ENCODE results near the gene RHBDL3.
"Not testable (repeated sequence)": the region's sequence is repeated elsewhere in the genome, so short reads cannot be mapped to it uniquely, and the experiment has no call there.

The RHBDL3 gene, protein sequence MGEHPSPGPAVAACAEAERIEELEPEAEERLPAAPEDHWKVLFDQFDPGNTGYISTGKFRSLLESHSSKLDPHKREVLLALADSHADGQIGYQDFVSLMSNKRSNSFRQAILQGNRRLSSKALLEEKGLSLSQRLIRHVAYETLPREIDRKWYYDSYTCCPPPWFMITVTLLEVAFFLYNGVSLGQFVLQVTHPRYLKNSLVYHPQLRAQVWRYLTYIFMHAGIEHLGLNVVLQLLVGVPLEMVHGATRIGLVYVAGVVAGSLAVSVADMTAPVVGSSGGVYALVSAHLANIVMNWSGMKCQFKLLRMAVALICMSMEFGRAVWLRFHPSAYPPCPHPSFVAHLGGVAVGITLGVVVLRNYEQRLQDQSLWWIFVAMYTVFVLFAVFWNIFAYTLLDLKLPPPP

DNA sequence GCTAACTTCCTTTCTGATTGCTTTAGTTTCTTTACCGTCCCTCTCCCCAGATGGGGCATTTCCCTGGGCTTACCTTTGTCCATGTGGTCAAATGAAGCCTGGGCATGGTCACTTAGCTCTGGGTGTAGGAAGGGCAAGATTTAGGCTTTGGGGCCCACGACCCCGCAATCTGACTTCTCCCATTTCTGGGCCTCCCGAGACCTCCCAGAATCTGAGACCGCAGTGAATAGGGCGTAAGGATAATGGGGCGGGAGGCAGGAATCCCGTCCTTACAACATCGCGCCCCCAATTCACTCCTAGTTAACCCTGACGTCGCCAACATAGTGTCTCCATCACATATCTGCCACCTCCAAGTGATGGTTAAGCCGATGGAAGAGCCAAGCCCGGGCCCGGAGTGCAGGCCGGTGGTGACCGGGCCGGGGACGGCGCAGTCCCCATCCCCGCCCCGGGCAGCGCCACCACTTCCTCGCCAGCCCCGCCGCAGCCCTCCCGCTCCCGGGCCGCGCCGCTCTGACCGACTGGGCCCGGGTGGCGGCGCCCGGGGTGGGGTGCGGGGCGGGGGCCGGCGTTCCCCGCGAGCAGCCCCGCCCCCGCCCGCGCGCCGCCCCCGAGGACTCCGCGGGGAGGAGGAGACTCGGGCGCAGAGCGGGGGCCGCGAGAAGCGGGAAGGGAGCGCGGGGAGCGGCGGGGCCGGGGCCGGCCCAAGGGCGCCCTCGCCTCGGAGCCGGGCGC lies at the start of gene RHBDL3:
TSS of gene RHBDL3 (plus strand) at position 641 of the 732 bp plus-strand sequence. CDS start 358 bp downstream, outside the sequence.
- DNase-seq (ENCODE audit: low read depth), result no peak

DNA sequence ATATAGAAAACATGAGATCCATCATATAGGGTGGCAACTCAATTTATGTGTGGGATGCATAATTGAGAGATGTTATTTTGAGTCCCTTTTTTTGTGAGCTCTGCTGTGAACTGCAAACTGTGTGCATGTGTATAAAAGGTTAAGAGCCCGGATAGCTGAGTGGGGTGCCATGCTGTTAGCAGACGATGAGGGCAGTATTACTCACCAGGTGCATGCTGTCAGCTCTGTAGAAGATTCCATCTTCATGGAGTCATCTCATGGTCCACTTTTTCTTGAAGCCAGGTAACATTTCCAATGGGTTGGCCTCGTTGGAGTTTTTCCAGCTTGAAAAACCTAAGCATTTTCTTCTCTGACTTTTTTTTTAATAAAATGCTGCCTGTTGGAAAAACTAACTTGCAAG lies 43.0 kb upstream of the RHBDL3 start:
- no peak for DNase-seq (ENCODE audit: low read depth)

GRCh38 chr17:32223703-32224102 lies 41.9 kb upstream of the RHBDL3 start:
- no peak for DNase-seq (ENCODE audit: low read depth)

DNA sequence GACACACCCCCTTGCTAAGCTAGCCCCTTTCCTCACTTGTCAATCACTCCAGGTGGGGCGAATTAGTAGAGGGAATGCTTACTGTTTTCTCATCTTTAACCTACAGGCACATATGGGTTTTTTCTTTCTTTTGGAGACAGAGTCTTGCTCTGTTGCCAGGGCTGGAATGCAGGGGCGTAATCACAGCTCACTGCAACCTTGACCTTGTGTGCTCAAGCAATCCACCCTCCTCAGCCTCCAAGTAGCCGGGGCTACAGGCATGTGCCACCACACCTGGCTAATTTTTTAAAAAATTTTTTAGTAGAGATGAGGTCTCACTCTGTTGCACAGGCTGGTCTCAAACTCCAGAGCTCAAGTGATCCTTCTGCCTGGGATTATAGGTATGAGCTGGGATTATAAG lies 38.7 kb upstream of the RHBDL3 start:
- no peak for DNase-seq (ENCODE audit: low read depth)

DNA sequence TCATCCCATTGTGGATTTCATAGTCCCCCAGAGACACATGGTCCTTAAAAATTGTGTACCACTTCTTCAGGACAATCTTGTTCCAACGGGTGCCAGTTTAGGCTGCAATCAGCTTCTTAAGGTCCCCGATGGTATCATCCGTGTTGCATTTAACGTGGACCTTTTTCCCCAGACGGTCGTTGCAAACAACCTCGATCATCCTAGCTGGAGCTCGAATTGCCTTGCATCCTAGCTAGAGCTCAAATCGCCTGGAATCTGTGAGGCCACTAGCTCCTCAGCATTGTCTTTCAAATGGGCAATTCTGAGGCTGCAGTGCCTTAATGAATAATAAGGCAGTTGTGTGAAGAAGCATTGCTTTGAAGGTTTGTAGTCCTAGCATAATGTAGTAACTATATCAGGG lies 37.7 kb upstream of the RHBDL3 start:
- DNase-seq (ENCODE audit: low read depth), result no peak

- no peak for DNase-seq (ENCODE audit: low read depth)
Observed at GRCh38 chr17:32235588-32235987, 30.0 kb upstream of the RHBDL3 start.

DNA sequence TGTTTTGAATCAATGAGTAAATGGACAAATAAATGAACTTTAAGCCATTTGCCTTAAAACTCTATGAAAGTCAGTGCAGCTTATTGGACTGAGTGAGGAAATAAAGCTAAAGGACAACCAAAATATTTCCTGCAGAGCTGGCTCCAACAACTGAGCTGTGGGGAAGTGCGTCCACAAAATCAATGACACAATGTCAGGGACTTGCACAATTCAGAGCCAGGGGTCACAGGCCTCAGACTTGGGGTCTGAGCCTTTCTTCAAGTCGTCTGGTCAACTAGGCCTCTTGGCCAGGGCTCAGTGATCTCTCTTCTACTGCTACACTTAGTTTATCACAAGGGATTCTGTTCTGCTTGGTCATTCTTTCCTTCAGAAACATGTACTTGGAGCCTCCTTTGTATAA lies 26.2 kb upstream of the RHBDL3 start:
- DNase-seq (ENCODE audit: low read depth), result no peak

DNA sequence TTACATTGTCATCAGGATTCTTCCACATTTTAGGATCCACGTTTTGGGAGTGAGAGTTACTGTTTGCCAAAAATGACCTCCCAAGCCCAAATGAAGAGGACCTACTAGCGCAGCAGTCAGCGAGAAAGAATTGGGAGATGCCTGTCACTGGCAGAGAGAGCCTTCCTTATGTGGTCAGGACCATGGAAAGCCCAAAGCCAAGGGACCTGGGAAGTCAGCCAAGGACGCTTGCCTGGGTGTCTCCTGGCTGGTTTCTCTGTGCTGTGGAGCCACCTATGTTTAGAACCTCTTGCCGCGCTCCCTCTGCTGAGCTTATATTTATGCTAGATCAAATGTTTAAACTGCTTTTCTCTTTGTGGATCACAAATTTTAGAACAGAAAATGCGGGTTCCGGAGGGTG lies 24.9 kb upstream of the RHBDL3 start:
- no peak for DNase-seq (ENCODE audit: low read depth)

- DNase-seq (ENCODE audit: low read depth), result no peak
Observed at GRCh38 chr17:32241640-32242039, 24.0 kb upstream of the RHBDL3 start.

- no peak for DNase-seq (ENCODE audit: low read depth)
Observed at GRCh38 chr17:32249475-32249874, 16.2 kb upstream of the RHBDL3 start.

DNA sequence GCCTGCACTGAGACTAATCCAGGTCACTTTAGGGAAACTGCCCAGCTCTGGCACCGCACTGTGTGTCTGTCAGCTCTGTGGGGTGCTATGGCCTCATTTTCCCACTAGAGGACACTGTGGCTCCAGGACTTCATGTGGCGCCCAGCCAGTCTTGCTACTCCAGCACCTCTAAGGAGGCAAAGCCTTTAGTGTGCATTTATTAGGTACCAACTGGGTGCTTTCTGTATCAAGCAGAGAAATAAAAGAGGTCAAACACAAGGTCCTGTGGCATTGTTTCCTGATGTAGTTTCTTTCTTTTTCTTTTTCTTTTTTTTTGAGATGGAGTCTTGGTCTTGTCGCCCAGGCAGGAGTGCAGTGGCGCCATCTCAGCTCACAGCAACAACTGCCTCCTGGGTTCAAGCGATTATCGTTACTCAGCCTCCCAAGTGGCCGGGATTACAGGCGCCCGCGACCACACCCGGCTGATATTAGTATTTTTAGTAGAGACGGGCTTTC lies 12.5 kb upstream of the RHBDL3 start:
- peak; percentile 58 for DNase-seq (ENCODE audit: low read depth)

- DNase-seq (ENCODE audit: low read depth), result no peak
Observed at GRCh38 chr17:32256012-32256700, 9.5 kb upstream of the RHBDL3 start.

GRCh38 chr17:32256701-32257019 lies 9.0 kb upstream of the RHBDL3 start:
- DNase-seq (ENCODE audit: low read depth), result no peak

GRCh38 chr17:32258383-32259140 lies 7.1 kb upstream of the RHBDL3 start:
- no peak for DNase-seq (ENCODE audit: low read depth)

- no peak for DNase-seq (ENCODE audit: low read depth)
Observed at GRCh38 chr17:32259586-32259985, 6.0 kb upstream of the RHBDL3 start.

GRCh38 chr17:32261417-32261736 lies 4.3 kb upstream of the RHBDL3 start:
- no peak for DNase-seq (ENCODE audit: low read depth)

DNA sequence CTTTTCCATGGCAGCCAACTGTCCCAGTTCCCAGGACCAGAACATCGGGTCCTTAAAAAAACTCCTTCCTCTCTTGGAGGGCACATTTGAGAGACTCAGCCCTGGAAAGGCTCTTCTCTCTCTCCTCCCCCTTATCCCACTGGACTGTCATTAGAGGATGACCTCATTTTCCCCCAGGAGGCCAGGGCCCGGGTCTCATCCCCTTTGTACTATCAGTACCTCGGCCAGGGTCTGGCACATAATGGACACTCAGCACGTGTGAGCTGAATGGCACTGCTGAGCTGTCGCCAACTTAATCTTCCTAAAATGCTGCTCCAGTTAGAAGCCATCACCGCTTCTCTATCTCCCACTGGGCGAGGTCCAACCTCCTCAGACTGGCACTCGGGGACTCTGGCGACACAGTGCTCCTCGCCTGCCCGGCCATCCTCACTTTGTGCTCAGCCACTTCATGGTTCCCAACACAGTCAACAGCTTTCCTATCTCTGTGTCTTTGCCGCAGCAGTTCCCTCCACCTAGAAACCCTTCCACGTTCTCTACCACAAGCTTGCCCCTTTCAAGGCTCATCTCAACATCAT lies 3.6 kb upstream of the RHBDL3 start:
- no peak for DNase-seq (ENCODE audit: low read depth)

GRCh38 chr17:32263515-32263914 lies 2.1 kb upstream of the RHBDL3 start:
- not testable (repeated sequence) for DNase-seq (ENCODE audit: low read depth)

GRCh38 chr17:32264140-32264799 lies 1.4 kb upstream of the RHBDL3 start:
- DNase-seq (ENCODE audit: low read depth), result no peak

DNA sequence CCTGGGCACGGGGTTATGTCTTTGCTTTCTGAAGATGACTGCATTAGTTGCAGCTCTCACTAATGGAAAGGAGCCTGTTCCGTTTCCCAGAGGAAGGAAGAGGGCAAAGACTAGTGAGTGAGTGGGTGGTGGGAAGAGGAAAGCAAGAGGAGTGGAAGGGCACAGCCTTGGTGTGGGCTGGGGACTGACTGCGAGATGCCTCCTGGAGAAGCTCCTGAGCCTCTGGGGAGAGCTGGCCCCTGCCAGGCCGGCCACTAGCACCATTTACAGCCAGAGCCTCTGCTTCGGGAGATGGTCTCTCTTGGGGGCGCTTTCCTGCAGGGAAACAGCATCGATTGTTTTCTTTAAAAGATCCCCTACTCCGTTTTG lies 825 bp upstream of the RHBDL3 start:
- no peak for DNase-seq (ENCODE audit: low read depth)

GRCh38 chr17:32266051-32266388 lies 388 bp downstream of the RHBDL3 start:
- no peak for DNase-seq (ENCODE audit: low read depth)

Measured in stimulated activated CD8-positive, alpha-beta memory T cell treated with anti-CD3 and anti-CD28 coated beads, Interleukin-4, amount 100 ng/mL, for 24 hours (primary cell).